Retinal pigment epithelial cell (primary cell): Measurements from ENCODE around the gene KMT2B.

Source experiments
- DNase-seq: peaks from one replicate; pipeline ENCODE4 v3.0.0-alpha.2; 2010; ENCODE audit warnings: low read depth
- H3K4me3 ChIP-seq: 2 replicates; pipeline ENCODE4 v1.5.1; 2011; ENCODE audit warnings: mild to moderate bottlenecking, low read length, control low read depth, moderate library complexity
- CTCF ChIP-seq: conservative IDR thresholded peaks from 2 replicates; pipeline ENCODE4 v1.5.1; 2011; ENCODE audit warnings: low read depth, low read length, control low read depth, inconsistent platforms

Gene KMT2B

GRCh38 chr19:35784503-35785338 lies 66.9 kb downstream of the KMT2B start:
- no peak overlapping the region for H3K4me3 ChIP-seq
- no peak for TF ChIP-seq CTCF
- no peak for DNase-seq

GRCh38 chr19:35785339-35785627 lies 67.5 kb downstream of the KMT2B start:
- DNase-seq: no peak
- no peak for TF ChIP-seq CTCF
- no peak overlapping the region for H3K4me3 ChIP-seq

GRCh38 chr19:35786299-35787160 lies 68.7 kb downstream of the KMT2B start:
- DNase-seq: no peak
- no peak for TF ChIP-seq CTCF
- H3K4me3 ChIP-seq: no peak overlapping the region

- no peak for DNase-seq
- TF ChIP-seq CTCF: no peak
Observed at GRCh38 chr19:35787227-35787799, 69.5 kb downstream of the KMT2B start.

More at GRCh38 chr19:35787227-35787799, 69.5 kb downstream of the KMT2B start:
- no peak overlapping the region for H3K4me3 ChIP-seq
